PC-3 (cell line): ENCODE data around the gene RNF175.

ENCODE experiments used
- EZH2 ChIP-seq: fragments of 300-600 bp; sonication (generic); IDR thresholded peaks from one replicate; pipeline ENCODE4 v1.6.1; 2017; ENCODE audit warnings: antibody characterized with exemption, mild to moderate bottlenecking, low read length; ENCODE audit not compliant: unreplicated experiment
- TF ChIP-seq, protein P1 (sequence below): fragments of 300-600 bp; sonication (generic); conservative IDR thresholded peaks from 2 replicates; pipeline ENCODE4 v1.5.1; 2017; ENCODE audit warnings: antibody characterized with exemption, low read depth, mild to moderate bottlenecking, low read length

DNA sequence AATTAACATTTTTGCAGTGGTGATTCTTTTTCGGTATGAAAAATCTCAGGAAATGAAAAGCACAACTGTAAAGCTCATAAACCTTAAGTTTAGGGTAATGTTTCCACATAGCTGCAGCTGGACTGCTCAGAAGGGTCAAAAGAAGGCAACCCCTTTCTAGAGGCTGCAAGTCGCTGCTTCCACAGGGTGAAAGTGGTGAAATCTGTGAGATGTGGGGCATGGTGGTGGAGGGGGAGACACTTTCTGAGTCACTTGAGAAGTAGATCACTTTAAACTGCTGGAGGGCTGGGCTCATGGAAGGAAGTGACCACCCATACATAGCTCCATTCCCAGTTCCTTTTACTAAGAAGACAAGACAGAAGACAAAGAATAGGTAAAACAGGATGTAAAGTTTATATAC is 20.4 kb upstream of the RNF175 start:
- TF ChIP-seq, protein P1, sequence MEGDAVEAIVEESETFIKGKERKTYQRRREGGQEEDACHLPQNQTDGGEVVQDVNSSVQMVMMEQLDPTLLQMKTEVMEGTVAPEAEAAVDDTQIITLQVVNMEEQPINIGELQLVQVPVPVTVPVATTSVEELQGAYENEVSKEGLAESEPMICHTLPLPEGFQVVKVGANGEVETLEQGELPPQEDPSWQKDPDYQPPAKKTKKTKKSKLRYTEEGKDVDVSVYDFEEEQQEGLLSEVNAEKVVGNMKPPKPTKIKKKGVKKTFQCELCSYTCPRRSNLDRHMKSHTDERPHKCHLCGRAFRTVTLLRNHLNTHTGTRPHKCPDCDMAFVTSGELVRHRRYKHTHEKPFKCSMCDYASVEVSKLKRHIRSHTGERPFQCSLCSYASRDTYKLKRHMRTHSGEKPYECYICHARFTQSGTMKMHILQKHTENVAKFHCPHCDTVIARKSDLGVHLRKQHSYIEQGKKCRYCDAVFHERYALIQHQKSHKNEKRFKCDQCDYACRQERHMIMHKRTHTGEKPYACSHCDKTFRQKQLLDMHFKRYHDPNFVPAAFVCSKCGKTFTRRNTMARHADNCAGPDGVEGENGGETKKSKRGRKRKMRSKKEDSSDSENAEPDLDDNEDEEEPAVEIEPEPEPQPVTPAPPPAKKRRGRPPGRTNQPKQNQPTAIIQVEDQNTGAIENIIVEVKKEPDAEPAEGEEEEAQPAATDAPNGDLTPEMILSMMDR: no peak
- TF ChIP-seq EZH2: no peak
